HG02840 (cell line): ENCODE measurements around the gene RAB38.

Experiments
- ATAC-seq: cut with Tn5 transposase; IDR thresholded peaks from one replicate; pipeline ENCODE4 v1.9.1; 2021; ENCODE audit warnings: mild to moderate bottlenecking, moderate library complexity, moderate number of reproducible peaks; ENCODE audit not compliant: unreplicated experiment, low FRiP score

RAB38 gene

DNA sequence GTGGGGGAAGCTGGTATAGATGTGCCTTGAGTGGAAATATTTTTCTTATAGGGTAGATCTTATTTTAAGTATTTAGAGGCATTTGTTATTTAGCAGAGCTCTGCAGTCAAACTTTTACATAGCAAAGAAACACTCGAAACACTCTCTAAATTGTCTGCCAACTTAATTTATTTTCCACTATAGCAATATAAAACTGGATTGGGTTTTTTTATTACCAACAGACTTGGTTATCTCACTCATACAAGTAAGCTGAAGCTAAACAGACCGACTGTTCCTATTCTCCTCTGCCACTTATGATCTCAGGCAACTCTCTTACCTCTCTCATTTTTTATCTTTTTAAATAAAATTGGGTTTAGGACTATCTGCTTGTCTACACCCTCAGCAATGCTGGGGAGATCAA lies 4.6 kb downstream of the RAB38 start:
- no peak for ATAC-seq

GRCh38 chr11:88169881-88170280 lies 5.4 kb downstream of the RAB38 start:
- ATAC-seq, result no peak

DNA sequence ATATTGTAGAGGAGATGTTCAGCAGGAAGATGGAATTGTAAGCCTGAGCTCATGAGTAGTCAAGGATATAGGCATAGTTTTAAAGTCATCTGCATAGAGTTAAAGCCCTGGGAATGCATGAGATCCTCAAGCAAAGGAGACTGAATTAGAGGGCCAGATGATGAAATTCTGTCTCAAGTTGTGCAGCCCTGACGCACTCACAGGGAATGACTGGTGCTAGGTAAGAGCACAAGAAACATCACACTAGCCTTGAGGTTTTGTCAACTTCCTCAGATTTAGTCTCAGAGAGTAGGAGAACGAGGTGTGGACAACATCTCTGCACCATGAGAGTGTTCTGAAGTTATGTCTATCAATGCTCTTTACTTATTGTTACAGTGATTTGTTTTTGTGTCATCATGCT lies 5.8 kb downstream of the RAB38 start:
- ATAC-seq, result no peak

DNA sequence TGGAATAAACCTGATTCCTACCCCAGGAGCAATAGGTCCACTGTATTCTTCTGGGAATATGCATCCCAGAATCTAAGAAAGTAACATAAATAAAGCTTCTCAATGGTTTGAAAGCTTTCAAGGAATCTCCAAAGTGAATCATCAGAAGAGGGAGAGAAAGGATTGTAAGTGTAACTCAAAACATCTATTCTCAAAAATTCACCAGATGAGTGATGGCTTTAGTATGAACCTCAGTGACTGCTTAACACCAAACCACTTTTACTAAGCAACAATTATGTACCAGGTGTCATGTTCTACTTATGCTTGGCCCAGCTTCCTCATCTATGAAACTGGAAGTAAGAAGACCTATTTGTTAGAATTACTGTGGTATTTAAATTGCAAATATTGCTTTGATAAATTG lies 7.4 kb downstream of the RAB38 start:
- no peak for ATAC-seq

DNA sequence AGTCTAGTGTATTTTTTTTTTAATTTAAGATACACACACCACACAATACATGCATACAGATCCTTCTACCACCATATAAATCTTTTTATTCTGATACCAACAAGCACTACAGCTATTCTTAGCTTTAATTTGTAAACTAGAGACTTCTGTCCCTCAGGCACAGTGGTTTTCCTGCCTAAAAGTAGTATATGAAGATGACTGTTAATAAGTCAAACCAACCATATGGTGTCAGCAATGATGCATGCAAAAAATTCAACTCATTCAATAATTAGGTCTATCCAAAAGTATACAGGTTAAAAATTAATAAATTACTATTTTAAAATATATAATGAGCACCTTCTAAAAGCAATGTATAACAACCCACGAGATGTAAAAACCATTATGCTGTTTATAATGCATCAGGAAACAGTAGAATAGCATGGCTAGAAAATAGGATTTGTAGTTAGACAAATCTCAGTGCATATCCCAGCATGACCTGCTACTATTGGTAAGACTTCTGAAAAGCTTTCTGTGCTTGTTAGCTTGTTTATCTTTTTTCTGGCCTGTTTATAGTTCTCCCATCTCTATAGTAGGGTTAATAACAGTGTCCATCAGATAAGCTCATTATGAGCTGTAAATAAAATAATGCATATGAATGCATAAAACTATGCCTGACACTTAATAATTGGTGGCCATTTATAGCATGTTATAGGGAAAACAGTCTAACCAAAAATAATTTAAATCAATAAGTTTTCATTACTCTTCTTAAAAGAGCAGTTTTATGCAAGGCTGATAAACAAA lies 10.2 kb downstream of the RAB38 start:
- no peak for ATAC-seq

DNA sequence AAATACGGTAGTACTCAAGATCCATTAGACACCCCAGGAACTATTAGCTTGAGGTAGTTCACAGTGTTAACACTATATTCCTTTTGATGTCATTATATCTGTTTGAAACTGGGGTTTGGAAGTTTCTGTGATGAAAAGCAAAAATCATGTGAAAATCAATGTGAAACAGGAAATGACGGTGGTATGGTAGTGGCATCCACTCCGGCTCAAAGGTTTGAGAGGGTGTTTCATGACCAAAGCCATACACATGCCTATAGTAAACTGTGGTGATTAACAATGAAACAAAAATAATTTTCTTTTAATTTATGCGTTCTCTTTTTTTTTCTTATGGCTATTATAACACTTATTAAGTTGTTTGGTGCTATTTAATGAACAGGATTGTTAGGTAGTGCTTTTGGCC lies 10.9 kb downstream of the RAB38 start:
- no peak for ATAC-seq

DNA sequence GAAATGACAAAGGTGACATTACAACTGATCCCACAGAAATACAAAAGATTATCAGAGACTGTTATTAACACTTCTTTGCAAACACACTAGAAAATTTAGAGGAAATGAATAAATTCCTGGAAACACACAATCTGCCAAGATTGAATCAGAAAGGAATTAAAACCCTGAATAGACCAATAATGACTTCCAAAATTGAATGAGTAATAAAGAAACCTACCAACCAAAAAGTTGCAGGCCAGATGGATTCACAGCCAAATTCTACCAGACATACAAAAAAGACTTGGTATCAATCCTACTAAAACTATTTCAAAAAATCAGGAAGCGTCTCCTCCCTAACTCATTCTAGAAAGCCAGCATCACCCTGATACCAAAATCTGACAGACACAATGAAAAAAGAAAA lies 17.2 kb downstream of the RAB38 start:
- no peak for ATAC-seq

DNA sequence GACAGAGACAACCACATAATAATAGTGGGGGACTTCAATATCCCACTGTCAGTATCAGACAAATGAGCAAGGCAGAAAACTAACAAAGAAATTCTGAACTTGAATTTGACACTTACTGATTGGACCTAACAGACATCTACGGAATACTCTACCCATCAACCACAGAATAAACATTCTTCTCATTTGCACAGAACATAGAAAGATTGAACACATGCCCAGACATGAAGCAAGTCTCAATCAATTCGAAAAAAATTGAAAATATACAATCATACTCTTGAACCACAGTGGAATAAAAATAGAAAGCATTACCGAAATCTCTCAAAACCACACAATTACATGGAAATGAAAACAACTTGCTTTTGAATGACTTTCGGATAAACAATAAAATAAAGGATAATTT lies 17.9 kb downstream of the RAB38 start:
- ATAC-seq, result no peak

DNA sequence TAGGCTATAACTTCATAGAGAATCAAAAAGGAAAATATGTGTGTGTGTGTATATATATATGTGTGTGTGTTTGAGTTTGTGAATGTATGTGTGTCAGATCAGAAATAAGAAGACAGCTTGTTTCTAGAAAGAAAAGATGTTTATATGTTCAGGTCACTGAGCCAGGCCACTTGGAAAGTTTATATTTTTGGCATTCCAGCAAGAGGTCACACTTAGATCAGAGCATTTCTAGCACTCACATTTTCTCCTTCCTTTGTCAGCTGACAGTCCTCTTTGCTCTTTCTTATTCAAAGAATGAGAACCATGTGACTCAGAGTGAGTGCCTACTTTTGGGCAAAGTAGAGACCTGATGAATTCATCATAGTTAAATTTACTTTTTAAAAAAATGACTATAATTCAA lies 22.9 kb downstream of the RAB38 start:
- no peak for ATAC-seq

- ATAC-seq, result no peak
Measured at GRCh38 chr11:88151709-88152265, 23.5 kb downstream of the RAB38 start.

- no peak for ATAC-seq
Measured at GRCh38 chr11:88146106-88146505, 29.1 kb downstream of the RAB38 start.

DNA sequence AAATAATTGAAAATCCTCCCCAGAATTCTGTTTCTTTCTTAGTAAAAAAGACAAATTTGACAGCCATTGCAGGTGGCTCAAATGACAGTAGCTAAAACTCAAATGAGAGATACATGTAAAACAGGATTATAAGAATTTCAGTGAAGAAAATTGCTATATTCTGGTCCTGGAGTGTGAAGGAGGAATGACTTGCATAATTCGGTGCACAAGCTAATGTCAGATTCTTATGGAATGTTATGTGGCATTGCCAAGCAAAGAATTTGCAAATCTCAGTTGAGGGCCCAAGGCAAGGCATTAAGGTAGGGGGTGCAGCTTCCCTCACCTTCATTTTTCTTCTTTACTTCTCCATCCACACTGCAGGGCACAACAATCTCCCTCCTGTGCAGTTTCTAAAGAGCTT lies 35.4 kb downstream of the RAB38 start:
- ATAC-seq, result no peak

- no peak for ATAC-seq
Measured at GRCh38 chr11:88131764-88132470, 43.3 kb downstream of the RAB38 start.

GRCh38 chr11:88122956-88123355 lies 52.3 kb downstream of the RAB38 start:
- ATAC-seq, result no peak

DNA sequence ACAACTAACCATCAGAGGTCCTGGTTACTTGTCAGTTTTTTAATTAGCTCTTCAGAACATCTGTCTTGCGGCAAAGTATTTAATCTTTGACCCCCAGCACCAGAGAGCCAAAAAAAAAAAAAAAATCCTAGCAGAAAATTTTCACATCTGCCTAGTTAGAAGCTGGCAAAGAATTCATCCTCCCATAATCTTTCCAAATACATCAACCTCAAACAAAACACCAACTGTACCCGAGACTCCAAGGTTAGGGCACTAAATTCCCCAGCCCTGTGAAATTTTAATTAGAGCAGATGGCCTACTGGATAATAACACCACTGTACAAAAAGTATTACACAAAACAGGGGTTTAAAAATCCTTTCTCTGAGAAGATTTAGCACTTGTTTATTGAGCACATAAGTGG lies 55.7 kb downstream of the RAB38 start:
- no peak for ATAC-seq

- no peak for ATAC-seq
Measured at GRCh38 chr11:88117281-88117858, 57.9 kb downstream of the RAB38 start.

GRCh38 chr11:88115828-88116755 lies 59.2 kb downstream of the RAB38 start:
- no peak for ATAC-seq

DNA sequence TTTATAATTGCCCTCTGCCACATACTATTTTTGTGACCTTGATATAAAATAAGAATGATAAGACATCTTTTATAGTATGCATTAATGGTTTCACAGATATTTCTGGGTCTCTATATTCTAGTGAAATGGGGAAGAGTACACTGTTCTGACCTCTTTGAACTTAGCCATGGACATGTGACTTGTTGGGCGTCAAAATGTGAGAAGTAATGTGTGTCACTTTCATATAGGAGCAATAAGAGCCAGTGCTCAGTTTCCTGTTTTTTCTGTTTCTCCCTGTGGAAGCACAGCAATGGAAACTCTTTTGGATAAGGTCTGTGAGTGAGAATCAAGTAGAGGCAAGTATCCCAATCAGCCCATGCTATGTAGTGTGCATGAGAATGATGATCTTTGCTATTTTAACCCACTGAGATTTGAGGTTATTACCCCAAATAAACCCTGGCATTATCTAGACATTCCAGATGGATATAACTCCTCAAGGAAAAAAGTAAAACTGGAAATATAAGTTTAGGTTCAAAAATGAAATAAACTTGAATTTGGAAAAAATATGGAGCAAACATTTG lies 60.7 kb downstream of the RAB38 start:
- ATAC-seq, result no peak

DNA sequence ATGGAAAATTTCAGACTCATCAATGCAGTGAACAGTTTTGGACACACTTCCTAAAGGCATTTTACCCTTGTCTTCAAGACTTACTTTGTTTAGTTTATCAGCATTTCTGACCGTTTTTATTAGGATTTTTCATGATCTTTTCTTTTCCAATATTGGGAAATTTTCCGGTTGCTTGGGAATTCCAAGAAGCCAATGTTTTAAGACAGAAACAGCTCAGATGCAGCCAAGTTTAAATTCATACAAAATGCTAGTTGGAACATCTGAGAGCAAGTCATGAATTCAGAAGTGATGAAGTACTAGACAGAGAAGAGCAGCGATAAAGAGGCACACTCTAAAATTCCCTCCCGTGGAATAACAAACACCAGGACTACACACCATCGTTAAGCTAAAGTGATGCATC lies 68.6 kb downstream of the RAB38 start:
- ATAC-seq, result no peak

- ATAC-seq, result no peak
Measured at GRCh38 chr11:88105951-88106350, 69.3 kb downstream of the RAB38 start.
